H9 (cell line): ENCODE measurements around the gene HOXC6. TPM values are rescaled to one million over a fixed set of nuclear protein-coding genes. Genes with fewer than 3 reads are reported as not detected.

Source experiments
- DNase-seq: peaks from one replicate; pipeline ENCODE4 v3.0.0-alpha.2; 2017
- H2AFZ ChIP-seq: one replicate; pipeline ENCODE4 v1.6.1; 2013; ENCODE audit warnings: mild to moderate bottlenecking, low read length, control low read depth, moderate library complexity
- H2AK5ac ChIP-seq: 2 replicates; pipeline ENCODE4 v1.6.1; 2013; ENCODE audit warnings: low read length, control low read depth, mixed read lengths; ENCODE audit not compliant: insufficient read length
- H2BK120ac ChIP-seq: one replicate; pipeline ENCODE4 v1.6.1; 2013; ENCODE audit warnings: low read depth, mild to moderate bottlenecking, low read length, control low read depth, inconsistent platforms; ENCODE audit not compliant: poor library complexity, severe bottlenecking
- H2BK12ac ChIP-seq: 2 replicates; pipeline ENCODE4 v1.6.1; 2013; ENCODE audit warnings: low read length, control low read depth, mixed read lengths, low read depth; ENCODE audit not compliant: insufficient read length
- H2BK15ac ChIP-seq: 2 replicates; pipeline ENCODE4 v1.6.1; 2013; ENCODE audit warnings: low read depth, low read length, control low read depth
- H2BK20ac ChIP-seq: one replicate; pipeline ENCODE4 v1.6.1; 2013; ENCODE audit warnings: low read depth, mild to moderate bottlenecking, low read length, control low read depth, inconsistent platforms; ENCODE audit not compliant: poor library complexity, severe bottlenecking
- H2BK5ac ChIP-seq: 2 replicates; pipeline ENCODE4 v1.6.1; 2013; ENCODE audit warnings: low read length, control low read depth, mixed read lengths; ENCODE audit not compliant: insufficient read length
- H3K14ac ChIP-seq: 2 replicates; pipeline ENCODE4 v1.6.1; 2013; ENCODE audit warnings: low read length, control low read depth; ENCODE audit not compliant: insufficient read depth
- H3K18ac ChIP-seq: 2 replicates; pipeline ENCODE4 v1.6.1; 2013; ENCODE audit warnings: low read depth, mild to moderate bottlenecking, mixed read lengths, low read length, control low read depth; ENCODE audit not compliant: insufficient read length
- H3K23ac ChIP-seq: 2 replicates; pipeline ENCODE4 v1.6.1; 2013; ENCODE audit warnings: low read length, control low read depth, mixed read lengths, low read depth; ENCODE audit not compliant: insufficient read length
- H3K23me2 ChIP-seq: 2 replicates; pipeline ENCODE4 v1.6.1; 2013; ENCODE audit warnings: low read depth, mild to moderate bottlenecking, mixed read lengths, low read length, control low read depth; ENCODE audit not compliant: insufficient read length, poor library complexity, severe bottlenecking
- H3K27ac ChIP-seq: 2 replicates; pipeline ENCODE4 v1.5.1; 2013; ENCODE audit warnings: low read length, control low read depth, mixed read lengths, low read depth; ENCODE audit not compliant: insufficient read length
- H3K27me3 ChIP-seq: 2 replicates; pipeline ENCODE4 v1.6.1; 2013; ENCODE audit warnings: low read length, control low read depth, inconsistent platforms; ENCODE audit not compliant: insufficient read depth
- H3K4ac ChIP-seq: 2 replicates; pipeline ENCODE4 v1.6.1; 2013; ENCODE audit warnings: low read depth, mild to moderate bottlenecking, control low read depth, inconsistent platforms, low read length, moderate library complexity
- H3K4me1 ChIP-seq: 2 replicates; pipeline ENCODE4 v1.6.1; 2013; ENCODE audit warnings: low read length, control low read depth, inconsistent platforms; ENCODE audit not compliant: insufficient read depth
- H3K4me2 ChIP-seq: 2 replicates; pipeline ENCODE4 v1.6.1; 2013; ENCODE audit warnings: low read length, control low read depth, mixed read lengths; ENCODE audit not compliant: insufficient read length, insufficient read depth
- H3K56ac ChIP-seq: 2 replicates; pipeline ENCODE4 v1.6.1; 2013; ENCODE audit warnings: low read depth, mild to moderate bottlenecking, mixed read lengths, low read length, control low read depth; ENCODE audit not compliant: insufficient read length
- H3K79me1 ChIP-seq: 2 replicates; pipeline ENCODE4 v1.6.1; 2013; ENCODE audit warnings: low read depth, mild to moderate bottlenecking, moderate library complexity, low read length, control low read depth, inconsistent platforms; ENCODE audit not compliant: insufficient read depth, poor library complexity, severe bottlenecking
- H3K79me2 ChIP-seq: 2 replicates; pipeline ENCODE4 v1.6.1; 2013; ENCODE audit warnings: low read length, control low read depth, inconsistent platforms; ENCODE audit not compliant: insufficient read depth
- H3K9ac ChIP-seq: 2 replicates; pipeline ENCODE4 v1.6.1; 2013; ENCODE audit warnings: low read length, control low read depth, mixed read lengths; ENCODE audit not compliant: insufficient read length; ENCODE audit errors: extremely low read depth
- H3K9me3 ChIP-seq: one replicate; pipeline ENCODE4 v1.6.1; 2013; ENCODE audit warnings: low read depth, low read length, inconsistent platforms; ENCODE audit not compliant: control insufficient read depth
- H3T11ph ChIP-seq: one replicate; pipeline ENCODE4 v1.6.1; 2013; ENCODE audit warnings: mild to moderate bottlenecking, low read length, control low read depth, inconsistent platforms
- H4K20me1 ChIP-seq: one replicate; pipeline ENCODE4 v1.6.1; 2013; ENCODE audit not compliant: control insufficient read depth, insufficient read length, insufficient read depth
- H4K5ac ChIP-seq: 2 replicates; pipeline ENCODE4 v1.6.1; 2013; ENCODE audit warnings: low read depth, mild to moderate bottlenecking, mixed read lengths, low read length, control low read depth; ENCODE audit not compliant: insufficient read length
- H4K8ac ChIP-seq: replicated peaks from 2 replicates; pipeline ENCODE4 v1.6.1; 2013; ENCODE audit warnings: low read length, control low read depth, mixed read lengths, low read depth; ENCODE audit not compliant: insufficient read length
- H4K91ac ChIP-seq: 2 replicates; pipeline ENCODE4 v1.6.1; 2013; ENCODE audit warnings: low read depth, mild to moderate bottlenecking, moderate library complexity, mixed read lengths, low read length, control low read depth; ENCODE audit not compliant: insufficient read length
- H3K27ac Mint-ChIP-seq, 3 experiments: 2 replicates in 2 of 3; 3 replicates in 1 of 3; pipeline ENCODE4 v1.8.0; 2020 to 2021; ENCODE audit warnings: mixed read lengths in 3 of 3, mild to moderate bottlenecking in 1 of 3, moderate library complexity in 1 of 3
- H3K27me3 Mint-ChIP-seq: 2 replicates; pipeline ENCODE4 v1.8.0; 2021; ENCODE audit warnings: low read depth, mild to moderate bottlenecking, moderate library complexity, mixed read lengths
- H3K36me3 Mint-ChIP-seq, 3 experiments: 2 replicates in 2 of 3; 3 replicates in 1 of 3; pipeline ENCODE4 v1.8.0; 2020 to 2021; ENCODE audit warnings: low read depth in 3 of 3, mixed read lengths in 3 of 3; ENCODE audit not compliant: insufficient read depth in 1 of 3
- H3K4me1 Mint-ChIP-seq, 2 experiments: 2 replicates each; pipeline ENCODE4 v1.8.0; 2020; ENCODE audit warnings: mixed read lengths in 2 of 2
- H3K4me3 Mint-ChIP-seq, 2 experiments: 2 replicates in 1 of 2; 3 replicates in 1 of 2; pipeline ENCODE4 v1.8.0; 2020 to 2021; ENCODE audit warnings: mild to moderate bottlenecking in 2 of 2, mixed read lengths in 2 of 2, moderate library complexity in 1 of 2
- H3K9me3 Mint-ChIP-seq, 2 experiments: 2 replicates in 1 of 2; 3 replicates in 1 of 2; pipeline ENCODE4 v1.8.0; 2020; ENCODE audit warnings: mild to moderate bottlenecking in 2 of 2, mixed read lengths in 2 of 2, moderate library complexity in 1 of 2
- WGBS: extraction: QIAGEN DNeasy Blood & Tissue Kit; methylation state at CpG from one replicate; pipeline ENCODE4 v1.1.7; 2013; ENCODE audit warnings: missing lambda C conversion rate, low lambda C conversion rate, mixed read lengths; ENCODE audit not compliant: insufficient read length; ENCODE audit errors: extremely low coverage; 5-methylcytosine and 5-hydroxymethylcytosine counted together
- total RNA-seq: library from RNA; stranded (reverse); gene quantifications from 2 replicates; pipeline ENCODE4 v1.2.1, GENCODE V29; 2021
- TF ChIP-seq, protein P1 (sequence below): fragments of 200-600 bp; sonication (generic); conservative IDR thresholded peaks from 3 replicates; pipeline ENCODE4 v1.8.0; 2021; ENCODE audit warnings: antibody characterized with exemption, mild to moderate bottlenecking

HOXC6 gene
- total RNA-seq, 1 experiment from 2014 or later: not detected

- DNase-seq: no peak
- H3K27me3 ChIP-seq: peaks cover 98% of the 10 kb centered on the region
- H4K20me1 ChIP-seq: no peaks in the 10 kb centered on the region
- Mint-ChIP-seq H3K4me3 (no peak overlapping the region), H3K4me1 (peaks cover 10 to 18% of the 10 kb centered on the region in 2 experiments), H3K27me3 (peaks cover 100% of the 10 kb centered on the region), H3K27ac (no peak overlapping the region), H3K36me3 (peaks cover 0 to 2% (median 0%) of the 10 kb centered on the region in 3 experiments; a peak in 1 of 7 replicates), H3K9me3 (peaks cover 3 to 13% of the 10 kb centered on the region in 2 experiments; a peak in 3 of 5 replicates)
- H3K79me1 ChIP-seq: no peaks in the 10 kb centered on the region
- no peak overlapping the region for H3K23ac ChIP-seq
- H4K5ac ChIP-seq: no peak overlapping the region
- H3K4ac ChIP-seq: no peak overlapping the region
- no peak overlapping the region for H3T11ph ChIP-seq
- H4K8ac ChIP-seq: no peak overlapping the region
- H3K23me2 ChIP-seq: no peaks in the 10 kb centered on the region
- no peak overlapping the region for H2BK15ac ChIP-seq
- no peak overlapping the region for H2AK5ac ChIP-seq
- no peak overlapping the region for H3K14ac ChIP-seq
- H3K9ac ChIP-seq: no peak overlapping the region
- H3K4me1 ChIP-seq: no peaks in the 10 kb centered on the region
- no peak overlapping the region for H4K91ac ChIP-seq
- H3K27ac ChIP-seq: no peak overlapping the region
- TF ChIP-seq, protein P1, sequence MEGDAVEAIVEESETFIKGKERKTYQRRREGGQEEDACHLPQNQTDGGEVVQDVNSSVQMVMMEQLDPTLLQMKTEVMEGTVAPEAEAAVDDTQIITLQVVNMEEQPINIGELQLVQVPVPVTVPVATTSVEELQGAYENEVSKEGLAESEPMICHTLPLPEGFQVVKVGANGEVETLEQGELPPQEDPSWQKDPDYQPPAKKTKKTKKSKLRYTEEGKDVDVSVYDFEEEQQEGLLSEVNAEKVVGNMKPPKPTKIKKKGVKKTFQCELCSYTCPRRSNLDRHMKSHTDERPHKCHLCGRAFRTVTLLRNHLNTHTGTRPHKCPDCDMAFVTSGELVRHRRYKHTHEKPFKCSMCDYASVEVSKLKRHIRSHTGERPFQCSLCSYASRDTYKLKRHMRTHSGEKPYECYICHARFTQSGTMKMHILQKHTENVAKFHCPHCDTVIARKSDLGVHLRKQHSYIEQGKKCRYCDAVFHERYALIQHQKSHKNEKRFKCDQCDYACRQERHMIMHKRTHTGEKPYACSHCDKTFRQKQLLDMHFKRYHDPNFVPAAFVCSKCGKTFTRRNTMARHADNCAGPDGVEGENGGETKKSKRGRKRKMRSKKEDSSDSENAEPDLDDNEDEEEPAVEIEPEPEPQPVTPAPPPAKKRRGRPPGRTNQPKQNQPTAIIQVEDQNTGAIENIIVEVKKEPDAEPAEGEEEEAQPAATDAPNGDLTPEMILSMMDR: no peak
- H3K56ac ChIP-seq: no peak overlapping the region
- no peak overlapping the region for H2BK20ac ChIP-seq
- H2AFZ ChIP-seq: no peak overlapping the region
- no peaks in the 10 kb centered on the region for H3K79me2 ChIP-seq
- no CpG with 5 or more reads among the region's 3 CpGs for WGBS
- H2BK120ac ChIP-seq: no peak overlapping the region
- no peak overlapping the region for H2BK5ac ChIP-seq
- H2BK12ac ChIP-seq: no peak overlapping the region
- H3K4me2 ChIP-seq: no peak overlapping the region
- no peak overlapping the region for H3K18ac ChIP-seq
- H3K9me3 ChIP-seq: no peaks in the 10 kb centered on the region
These were observed 826 bp upstream of the HOXC6 start for GRCh38 chr12:54027442-54027786.
